GM10266 (cell line): ENCODE measurements around the gene PLXDC2.
"Not testable (repeated sequence)": the region's sequence is repeated elsewhere in the genome, so short reads cannot be mapped to it uniquely, and the experiment has no call there.

Experiments used
- DNase-seq: peaks from one replicate; pipeline ENCODE4 v3.0.0; 2012; ENCODE audit errors: extremely low spot score
- CTCF ChIP-seq: IDR thresholded peaks from 2 replicates; pipeline ENCODE4 v1.5.1; 2012; ENCODE audit warnings: mild to moderate bottlenecking, low read depth; ENCODE audit not compliant: control insufficient read depth, insufficient read depth; ENCODE audit errors: missing control alignments

PLXDC2 gene

GRCh38 chr10:20029523-20029922, 213.3 kb downstream of the PLXDC2 start:
- no peak for TF ChIP-seq CTCF

GRCh38 chr10:20033476-20033875, 217.2 kb downstream of the PLXDC2 start:
- no peak for DNase-seq
- TF ChIP-seq CTCF: no peak

More at GRCh38 chr10:20029523-20029922, 213.3 kb downstream of the PLXDC2 start:
- no peak for DNase-seq

- no peak for DNase-seq
- TF ChIP-seq CTCF: no peak
Measured at GRCh38 chr10:20034732-20035131, 218.5 kb downstream of the PLXDC2 start.

GRCh38 chr10:20040012-20040411, 223.8 kb downstream of the PLXDC2 start:
- no peak for TF ChIP-seq CTCF
- DNase-seq: no peak

GRCh38 chr10:20041931-20042330, 225.7 kb downstream of the PLXDC2 start:
- no peak for TF ChIP-seq CTCF
- DNase-seq: no peak

- DNase-seq: not testable (repeated sequence)
Measured at GRCh38 chr10:20045100-20045499, 228.9 kb downstream of the PLXDC2 start.

GRCh38 chr10:20048161-20048560, 231.9 kb downstream of the PLXDC2 start:
- no peak for DNase-seq
- TF ChIP-seq CTCF: no peak

GRCh38 chr10:20058135-20058534, 241.9 kb downstream of the PLXDC2 start:
- no peak for DNase-seq
- no peak for TF ChIP-seq CTCF
